NCI-H2107 (cell line): ENCODE measurements around the gene REEP6.
"Not testable (repeated sequence)": the region's sequence is repeated elsewhere in the genome, so short reads cannot be mapped to it uniquely, and the experiment has no call there.

ENCODE experiments used
- DNase-seq: peaks from one replicate; lab custom pipeline; 2025; lab: John Stamatoyannopoulos, UW

The REEP6 gene

DNA sequence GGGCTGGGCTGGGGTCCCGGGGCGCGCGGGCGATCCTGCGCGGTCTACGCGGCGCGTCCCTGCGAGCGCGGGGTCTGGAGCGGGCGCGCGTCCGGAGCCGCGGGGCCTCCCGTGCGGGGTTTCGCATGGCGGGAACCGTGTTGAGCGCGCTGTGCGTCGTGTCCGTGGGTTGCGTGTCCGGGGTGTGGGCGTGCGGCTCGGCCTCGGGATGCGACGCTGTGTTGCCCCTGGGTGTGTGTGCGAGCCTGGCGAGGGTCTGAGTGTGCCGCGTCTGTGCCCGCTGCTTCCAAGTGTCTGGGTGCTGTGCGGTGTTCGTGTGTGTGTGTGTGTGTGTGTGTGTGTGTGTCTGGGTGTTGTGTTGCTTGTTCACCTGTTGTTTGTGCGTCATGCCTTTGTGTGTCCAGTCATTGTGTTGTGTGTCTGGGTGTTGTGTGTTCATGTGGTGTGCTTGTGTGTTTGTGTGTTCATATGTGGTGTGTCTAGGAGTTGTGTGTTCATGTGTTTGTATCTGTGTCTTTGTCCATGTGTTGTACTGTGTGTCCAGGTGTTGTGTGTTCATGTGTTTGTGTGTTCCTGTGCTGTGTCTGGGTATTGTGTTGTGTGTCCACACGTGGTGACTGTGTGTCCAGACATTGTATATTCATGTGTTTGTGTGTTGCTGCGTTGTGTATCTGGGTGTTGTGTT, 33.4 kb downstream of the REEP6 start:
- no peak for DNase-seq

DNA sequence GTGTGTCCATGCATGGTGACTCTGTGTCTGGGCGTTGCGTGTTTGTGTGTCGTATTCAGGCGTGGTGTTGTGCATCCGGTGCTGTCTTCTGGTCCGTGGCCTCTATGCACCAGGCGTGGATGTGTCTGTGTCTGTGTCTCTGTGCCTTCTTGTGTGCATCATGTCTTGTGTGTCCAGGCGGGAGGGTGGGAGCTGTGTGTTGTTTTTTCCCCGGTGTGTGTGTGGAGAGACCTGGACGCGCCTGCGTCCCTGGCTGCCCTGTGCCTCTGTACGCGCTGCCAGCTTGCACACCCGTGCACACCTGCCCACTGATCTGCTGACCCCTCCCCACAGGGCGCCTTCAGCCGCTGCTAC, 34.0 kb downstream of the REEP6 start:
- no peak for DNase-seq

DNA sequence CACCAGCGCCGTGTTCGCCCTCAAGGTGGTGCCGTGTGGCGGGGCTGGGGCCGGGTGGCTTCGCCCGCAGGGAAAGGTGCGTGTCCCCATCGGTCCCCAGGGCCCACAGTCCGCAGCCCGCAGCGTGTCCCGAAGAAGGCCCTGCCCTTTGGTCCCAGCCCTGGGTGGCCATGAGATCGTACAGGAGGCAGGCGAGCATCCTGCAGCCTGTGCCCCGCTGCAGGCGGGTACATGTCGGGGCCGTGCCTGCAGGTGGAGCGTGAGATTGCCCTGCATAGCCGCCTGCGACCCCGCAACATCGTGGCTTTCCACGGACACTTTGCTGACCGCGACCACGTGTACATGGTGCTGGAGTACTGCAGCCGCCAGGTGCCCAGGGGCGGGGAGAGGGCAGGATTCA, 34.4 kb downstream of the REEP6 start:
- DNase-seq: no peak

DNA sequence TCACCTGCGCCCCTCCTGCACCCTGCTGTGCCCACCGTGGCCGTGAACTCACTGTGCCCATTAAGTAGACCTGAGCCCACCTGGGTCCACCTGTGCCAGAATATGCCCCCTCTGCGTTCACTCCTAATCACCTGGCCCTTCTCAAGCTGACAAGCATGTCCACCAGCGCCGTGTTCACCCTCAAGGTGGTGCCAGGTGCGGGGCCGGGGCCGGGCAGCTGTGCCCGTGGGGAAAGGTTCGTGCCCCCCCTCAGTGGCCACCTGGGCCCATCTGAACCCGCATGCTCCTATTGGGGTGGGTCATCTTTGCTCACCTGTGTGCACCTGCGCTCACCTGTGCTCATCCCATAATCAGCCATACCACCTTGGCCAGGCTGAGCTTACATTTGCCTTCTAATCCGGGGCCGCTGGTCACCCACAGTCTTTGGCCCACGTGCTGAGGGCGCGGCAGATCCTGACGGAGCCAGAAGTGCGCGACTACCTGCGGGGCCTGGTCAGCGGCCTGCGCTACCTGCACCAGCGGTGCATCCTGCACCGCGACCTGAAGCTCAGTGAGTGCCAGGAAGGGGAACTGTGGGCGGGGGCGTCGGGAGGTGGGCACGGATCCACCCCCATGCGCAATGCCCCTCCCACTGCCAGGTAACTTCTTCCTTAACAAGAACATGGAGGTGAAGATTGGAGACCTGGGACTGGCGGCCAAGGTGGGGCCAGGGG, 35.2 kb downstream of the REEP6 start:
- DNase-seq: no peak

DNA sequence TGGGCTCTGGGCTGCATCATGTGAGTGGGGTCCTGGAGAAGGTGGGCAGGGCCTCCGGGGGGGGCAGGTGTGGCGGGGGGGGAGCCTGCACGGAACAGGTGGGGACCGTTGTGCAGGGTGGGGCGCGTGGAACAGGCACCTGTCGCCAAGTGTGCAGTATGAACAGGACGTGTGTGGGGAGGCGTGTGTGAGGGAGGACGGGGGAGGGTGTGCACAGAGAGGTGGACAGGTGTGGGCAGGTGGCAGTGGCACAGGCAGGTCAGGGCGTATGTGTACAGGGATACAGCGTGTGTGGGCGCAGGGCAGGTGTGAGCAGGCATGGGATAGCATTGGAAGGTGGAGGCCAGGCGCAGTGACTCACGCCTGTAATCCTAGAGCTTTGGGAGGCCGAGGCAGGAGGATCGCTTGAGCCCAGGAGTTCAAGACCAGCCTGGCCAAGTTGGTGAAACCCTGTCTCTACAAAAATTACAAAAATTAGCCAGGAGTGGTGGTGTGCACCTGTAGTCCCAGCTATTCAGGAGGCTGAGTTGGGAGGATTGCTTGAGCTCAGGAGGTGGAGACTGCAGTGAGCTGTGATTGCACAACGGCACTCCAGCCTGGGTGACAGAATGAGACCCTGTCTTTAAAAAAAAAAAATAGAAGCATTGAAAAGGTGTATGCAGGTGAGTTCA, 36.1 kb downstream of the REEP6 start:
- no peak for DNase-seq

DNA sequence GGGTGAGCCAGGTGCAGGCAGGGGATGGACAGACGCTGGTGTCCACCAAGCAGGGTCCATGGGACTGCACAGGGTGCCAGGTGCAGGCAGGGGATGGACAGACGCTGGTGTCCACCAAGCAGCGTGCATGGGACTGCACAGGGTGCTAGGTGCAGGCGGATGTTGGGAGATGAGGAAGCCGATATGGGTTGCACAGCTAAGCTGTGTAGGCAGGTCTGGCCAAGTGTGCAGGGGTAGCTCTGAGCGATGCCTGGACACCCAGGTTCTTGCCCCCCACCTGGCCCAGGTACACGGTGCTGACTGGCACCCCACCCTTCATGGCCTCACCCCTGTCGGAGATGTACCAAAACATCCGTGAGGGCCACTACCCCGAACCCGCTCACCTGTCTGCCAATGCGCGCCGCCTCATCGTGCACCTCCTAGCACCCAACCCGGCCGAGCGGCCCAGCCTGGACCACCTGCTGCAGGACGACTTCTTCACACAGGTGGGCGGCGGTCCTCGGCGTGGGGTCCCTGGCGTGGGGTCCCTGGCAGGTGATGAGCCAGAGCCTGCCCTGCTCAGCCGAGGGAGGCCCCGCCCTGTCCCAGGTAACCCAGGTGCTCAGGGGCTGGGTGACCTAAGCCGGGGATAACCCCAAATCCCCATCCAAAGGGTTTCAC, 36.8 kb downstream of the REEP6 start:
- DNase-seq: no peak

DNA sequence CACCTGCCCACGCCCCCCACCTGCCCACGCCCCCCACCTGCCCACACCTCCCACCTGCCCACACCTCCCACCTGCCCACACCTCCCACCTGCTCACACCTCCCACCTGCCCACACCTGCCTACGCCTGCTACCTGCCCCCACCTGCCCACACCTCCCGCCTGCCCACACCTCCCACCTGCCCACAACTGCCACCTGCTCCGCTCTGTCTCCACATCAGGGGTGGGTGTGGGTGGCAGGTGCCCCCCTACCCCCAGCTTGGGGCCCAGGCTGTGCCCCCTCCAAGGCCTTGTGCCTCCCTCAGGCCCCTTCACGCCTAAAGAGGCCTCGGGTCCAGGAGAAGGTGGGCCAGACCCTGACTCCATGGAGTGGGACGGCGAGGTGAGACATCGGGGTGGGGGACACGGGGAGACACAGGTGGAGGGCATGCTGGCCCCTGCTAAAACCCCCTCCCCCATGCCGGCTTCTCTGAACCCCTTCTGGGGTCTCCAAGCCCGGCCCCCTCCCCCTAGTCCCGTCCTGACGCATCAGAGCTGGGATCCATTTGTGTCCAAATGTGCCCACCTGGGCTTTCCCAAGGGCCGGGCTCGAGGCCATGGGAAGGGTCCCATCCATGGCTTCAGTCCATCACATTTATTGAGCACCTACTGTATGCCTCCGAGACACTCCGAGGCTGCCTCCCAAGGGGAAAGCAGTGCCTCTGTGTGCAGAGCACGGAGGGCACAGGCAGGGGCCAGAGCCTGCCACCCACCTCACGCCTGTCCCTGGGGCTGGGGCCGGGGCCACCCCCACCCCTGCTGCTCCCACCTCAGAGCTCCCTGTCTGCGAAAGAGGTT, 37.8 kb downstream of the REEP6 start:
- DNase-seq: no peak

DNA sequence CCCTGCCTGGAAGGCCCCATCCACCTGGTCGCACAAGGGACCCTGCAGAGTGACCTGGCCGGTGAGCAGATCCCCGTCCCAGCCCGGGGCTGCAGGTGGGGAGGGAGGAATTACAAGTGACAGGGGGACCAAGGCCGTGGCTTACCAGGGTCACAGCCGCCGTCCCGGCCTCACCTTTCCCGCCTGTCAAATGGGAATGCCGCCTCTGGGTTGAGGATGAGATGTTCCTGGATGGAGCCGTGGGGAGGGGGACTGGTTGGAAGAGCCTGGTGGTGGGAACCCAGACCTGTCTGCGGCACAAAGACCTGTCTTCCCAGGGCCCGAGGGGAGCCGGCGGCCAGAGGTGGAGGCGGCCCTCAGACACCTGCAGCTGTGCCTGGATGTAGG, 38.4 kb downstream of the REEP6 start:
- no peak for DNase-seq

DNA sequence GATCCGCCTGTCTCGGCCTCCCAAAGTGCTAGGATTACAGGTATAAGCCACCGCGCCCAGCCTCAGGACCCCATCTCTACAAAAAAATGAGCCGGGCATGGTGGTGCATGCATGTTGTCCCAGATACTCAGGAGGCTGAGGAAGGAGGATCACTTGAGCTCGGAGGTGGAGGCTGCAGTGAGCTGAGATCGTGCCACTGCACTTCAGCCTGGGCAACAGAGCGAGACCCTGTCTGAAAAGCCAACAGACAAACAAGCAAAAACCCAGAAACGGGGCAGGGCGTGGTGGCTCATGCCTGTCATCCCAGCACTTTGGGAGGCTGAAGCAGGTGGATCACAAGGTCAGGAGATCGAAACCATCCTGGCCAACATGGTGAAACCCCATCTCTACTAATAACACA, 39.9 kb downstream of the REEP6 start:
- not testable (repeated sequence) for DNase-seq

DNA sequence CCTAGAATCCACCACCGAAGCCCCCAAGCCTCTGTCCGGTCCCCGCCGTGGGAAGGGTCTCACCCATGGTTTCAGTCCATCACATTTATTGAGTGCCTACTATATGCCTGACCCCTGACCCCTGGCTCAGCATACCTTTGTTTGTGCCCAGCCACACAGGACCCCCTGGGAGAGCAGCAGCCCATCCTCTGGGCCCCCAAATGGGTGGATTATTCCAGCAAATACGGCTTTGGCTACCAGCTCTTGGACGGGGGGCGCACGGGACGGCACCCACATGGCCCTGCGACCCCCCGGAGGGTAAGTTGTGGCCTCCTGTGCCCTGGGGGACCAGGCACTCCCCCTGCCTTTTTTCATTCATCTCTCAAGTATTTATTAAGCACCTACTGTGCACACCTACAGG, 40.6 kb downstream of the REEP6 start:
- DNase-seq: no peak

DNA sequence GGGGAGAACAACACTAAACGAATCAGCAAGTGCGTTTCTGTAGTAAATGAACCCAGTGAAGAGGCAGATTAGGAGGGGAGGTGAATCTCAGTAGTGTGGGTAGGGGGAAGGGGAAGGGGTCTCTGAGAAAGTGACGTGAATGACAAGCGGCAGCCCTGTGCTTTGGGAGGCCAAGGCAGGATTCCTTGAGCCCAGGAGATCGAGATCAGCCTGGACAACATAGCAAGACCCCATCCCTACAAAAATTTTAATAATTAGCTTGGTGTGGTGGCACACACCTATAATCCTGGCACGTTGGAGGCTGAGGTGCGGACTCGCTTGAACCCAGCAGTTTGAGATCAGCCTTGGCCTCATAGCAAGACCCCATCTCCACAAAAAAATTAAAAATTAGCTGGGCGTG, 41.0 kb downstream of the REEP6 start:
- no peak for DNase-seq

DNA sequence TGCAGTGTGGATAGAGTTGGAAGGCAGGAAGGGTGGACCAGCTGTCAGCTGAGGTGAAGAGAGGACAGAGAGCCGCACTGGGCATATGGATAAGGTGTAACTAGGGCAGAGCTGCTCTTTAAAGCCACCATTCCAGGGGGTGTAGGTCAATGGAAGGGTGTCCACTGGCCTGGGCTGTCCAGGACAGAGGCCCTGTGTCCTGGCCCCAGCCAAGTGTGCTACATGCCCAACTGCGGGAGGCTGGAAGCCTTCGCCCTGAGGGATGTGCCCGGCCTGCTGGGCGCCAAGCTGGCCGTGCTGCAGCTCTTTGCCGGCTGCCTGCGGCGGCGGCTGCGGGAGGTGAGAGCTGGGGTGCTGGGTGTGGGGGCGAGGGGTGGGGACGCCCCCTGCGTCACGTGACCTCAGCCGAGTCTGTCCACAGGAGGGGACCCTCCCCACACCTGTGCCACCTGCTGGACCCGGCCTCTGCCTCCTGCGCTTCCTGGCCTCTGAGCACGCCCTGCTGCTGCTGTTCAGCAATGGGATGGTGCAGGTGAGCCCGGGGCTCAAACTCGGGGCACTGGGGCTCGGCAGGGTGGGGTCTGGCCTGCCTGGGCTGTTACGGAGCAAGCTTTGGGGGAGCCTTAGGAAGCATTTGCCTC, 42.6 kb downstream of the REEP6 start:
- DNase-seq: no peak

DNA sequence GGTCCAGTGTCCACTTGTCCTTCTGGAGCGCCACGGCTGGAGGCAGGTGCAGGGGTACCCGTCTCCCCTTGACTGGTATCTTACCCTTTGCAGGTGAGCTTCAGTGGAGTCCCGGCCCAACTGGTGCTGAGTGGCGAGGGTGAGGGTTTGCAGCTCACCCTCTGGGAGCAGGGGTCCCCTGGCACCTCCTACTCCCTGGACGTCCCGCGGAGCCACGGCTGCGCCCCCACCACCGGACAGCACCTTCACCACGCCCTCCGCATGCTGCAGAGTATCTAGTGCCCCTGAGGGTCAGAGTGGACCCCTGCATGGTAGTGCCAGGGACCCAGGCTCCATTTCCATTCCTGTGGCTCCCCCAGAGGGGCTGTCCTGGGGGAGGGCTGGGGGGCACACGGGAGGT, 44.0 kb downstream of the REEP6 start:
- no peak for DNase-seq

DNA sequence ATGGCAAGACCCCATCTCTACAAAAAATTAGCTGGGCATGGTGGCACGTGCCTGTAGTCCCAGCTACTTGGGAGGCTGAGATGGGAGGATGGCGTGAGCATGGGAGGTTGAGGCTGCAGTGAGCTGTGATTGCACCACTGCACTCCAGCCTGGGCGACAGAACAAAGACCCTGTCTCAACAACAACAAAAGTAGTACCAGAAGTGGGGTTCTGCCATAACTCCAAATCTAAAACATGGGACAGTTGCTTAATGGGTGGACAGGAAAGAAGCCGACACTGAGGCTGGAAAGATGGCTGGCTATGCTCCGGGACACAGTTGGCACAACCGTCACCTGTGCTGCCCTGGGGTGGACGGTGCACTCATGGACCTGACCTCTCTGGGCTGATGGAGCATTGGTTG, 44.7 kb downstream of the REEP6 start:
- DNase-seq: not testable (repeated sequence)

DNA sequence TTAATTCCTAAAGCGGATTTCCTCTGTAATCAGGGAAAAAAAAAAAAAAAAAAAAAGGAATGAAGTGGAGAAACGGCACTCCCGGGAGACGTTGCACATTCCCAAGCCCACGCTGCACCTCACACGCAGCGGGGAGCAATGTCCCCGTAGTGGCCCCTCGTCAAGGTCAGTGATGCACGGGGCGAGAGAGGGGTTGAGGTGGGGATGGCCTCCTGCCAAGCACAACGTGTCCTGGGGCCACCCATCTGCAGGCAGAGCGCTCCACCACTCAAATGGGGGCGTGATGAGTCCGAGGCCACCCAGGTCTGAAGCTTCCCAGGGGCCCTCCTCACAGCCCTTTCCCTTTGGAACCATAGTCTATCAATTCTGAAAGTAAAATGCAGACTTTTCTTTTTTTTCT, 48.0 kb downstream of the REEP6 start:
- DNase-seq: no peak

DNA sequence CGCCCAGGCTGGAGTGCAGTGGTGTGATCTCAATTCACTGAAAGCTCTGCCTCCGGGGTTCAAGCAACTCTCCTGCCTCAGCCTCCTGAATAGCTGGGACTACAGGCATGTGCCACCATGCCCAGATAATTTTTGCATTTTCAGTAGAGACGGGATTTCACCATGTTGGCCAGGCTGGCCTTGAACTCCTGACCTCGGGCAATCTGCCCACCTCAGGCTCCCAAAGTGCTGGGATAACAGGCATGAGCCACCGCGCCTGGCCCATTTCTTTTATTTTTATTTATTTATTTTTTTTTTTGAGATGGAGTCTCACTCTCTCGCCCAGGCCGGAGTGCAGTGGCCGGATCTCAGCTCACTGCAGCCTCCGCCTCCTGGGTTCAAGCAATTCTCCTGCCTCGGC, 48.8 kb downstream of the REEP6 start:
- not testable (repeated sequence) for DNase-seq

DNA sequence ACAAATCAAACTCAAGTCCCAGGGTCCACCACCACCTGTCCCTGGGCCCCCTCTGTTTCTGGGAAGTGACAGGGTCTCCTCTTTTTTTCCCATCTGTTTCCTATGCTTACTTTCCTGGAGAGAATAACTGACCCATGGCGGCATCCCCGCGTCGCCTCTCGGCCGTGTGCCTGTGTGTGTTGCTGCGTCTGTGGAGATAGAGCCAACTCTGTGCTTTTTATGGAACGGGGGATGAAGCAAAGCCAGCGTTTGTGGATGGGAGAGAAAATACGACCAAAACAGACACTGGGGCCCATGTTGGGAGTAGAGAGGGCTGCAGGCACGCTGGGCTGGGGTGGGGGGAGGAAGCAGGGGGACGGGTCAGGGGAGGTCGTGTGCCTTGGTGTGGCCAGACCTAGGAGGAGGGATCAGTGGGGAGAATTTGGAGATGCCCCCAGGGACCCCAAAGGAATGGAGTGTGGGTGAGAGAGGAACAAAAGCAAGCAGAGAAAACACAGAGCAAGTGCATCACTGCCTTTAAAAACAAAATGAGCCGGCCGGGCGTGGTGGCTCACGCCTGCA, 49.5 kb downstream of the REEP6 start:
- no peak for DNase-seq
